OCI-LY7 (cell line): ENCODE measurements around the gene EMC6.
"Not testable (repeated sequence)": the region's sequence is repeated elsewhere in the genome, so short reads cannot be mapped to it uniquely, and the experiment has no call there.

ENCODE experiments used
- EZH2phosphoT487 ChIP-seq: fragments of 200-600 bp; sonication (generic); IDR thresholded peaks from 2 replicates; pipeline ENCODE4 v1.6.1; 2018; ENCODE audit warnings: low read depth, borderline replicate concordance, mild to moderate bottlenecking, mixed run types, antibody characterized with exemption, low read length, moderate library complexity, mixed read lengths
- TF ChIP-seq, protein P1 (sequence below): fragments of 200-600 bp; sonication (generic); conservative IDR thresholded peaks from 2 replicates; pipeline ENCODE4 v1.5.1; 2014; ENCODE audit warnings: mild to moderate bottlenecking, antibody characterized with exemption, low read length, moderate library complexity, mixed read lengths

DNA sequence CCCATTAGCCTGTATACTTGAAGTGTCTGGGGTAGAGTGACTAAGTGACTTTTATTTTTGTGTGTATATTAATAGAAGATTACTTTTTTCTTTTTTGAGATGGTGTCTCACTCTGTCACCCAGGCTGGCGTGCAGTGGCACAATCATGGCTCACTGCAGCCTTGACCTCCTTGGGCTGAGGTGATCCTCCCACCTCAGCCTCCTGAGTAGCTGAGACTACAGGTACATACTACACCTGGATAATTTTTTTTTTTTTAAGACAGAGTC is 37.0 kb downstream of the EMC6 start:
- TF ChIP-seq EZH2phosphoT487: not testable (repeated sequence)
- TF ChIP-seq, protein P1, sequence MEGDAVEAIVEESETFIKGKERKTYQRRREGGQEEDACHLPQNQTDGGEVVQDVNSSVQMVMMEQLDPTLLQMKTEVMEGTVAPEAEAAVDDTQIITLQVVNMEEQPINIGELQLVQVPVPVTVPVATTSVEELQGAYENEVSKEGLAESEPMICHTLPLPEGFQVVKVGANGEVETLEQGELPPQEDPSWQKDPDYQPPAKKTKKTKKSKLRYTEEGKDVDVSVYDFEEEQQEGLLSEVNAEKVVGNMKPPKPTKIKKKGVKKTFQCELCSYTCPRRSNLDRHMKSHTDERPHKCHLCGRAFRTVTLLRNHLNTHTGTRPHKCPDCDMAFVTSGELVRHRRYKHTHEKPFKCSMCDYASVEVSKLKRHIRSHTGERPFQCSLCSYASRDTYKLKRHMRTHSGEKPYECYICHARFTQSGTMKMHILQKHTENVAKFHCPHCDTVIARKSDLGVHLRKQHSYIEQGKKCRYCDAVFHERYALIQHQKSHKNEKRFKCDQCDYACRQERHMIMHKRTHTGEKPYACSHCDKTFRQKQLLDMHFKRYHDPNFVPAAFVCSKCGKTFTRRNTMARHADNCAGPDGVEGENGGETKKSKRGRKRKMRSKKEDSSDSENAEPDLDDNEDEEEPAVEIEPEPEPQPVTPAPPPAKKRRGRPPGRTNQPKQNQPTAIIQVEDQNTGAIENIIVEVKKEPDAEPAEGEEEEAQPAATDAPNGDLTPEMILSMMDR: not testable (repeated sequence)
